ENCODE results near the gene CERK.

The CERK gene

DNA sequence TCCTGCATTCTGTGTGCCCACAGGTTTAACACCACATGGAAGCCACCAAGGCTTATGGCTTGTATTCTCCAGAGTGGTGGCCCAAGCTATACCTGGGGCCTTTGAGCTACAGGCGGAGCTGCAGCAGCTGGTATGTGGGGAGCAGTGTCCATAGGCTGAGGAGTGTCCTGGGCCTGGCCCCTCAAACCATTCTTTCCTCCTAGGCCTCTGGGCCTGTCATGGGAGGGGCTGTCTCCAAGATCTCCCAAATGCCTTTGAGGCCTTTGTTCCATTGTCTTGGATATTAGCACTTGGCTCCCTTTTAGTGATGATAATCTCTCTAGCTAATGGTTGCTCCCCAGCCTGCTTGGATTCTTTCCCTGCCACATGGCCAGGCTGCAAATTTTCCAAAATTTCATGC lies 18.0 kb upstream of the CERK start:
- TF ChIP-seq, protein P1, sequence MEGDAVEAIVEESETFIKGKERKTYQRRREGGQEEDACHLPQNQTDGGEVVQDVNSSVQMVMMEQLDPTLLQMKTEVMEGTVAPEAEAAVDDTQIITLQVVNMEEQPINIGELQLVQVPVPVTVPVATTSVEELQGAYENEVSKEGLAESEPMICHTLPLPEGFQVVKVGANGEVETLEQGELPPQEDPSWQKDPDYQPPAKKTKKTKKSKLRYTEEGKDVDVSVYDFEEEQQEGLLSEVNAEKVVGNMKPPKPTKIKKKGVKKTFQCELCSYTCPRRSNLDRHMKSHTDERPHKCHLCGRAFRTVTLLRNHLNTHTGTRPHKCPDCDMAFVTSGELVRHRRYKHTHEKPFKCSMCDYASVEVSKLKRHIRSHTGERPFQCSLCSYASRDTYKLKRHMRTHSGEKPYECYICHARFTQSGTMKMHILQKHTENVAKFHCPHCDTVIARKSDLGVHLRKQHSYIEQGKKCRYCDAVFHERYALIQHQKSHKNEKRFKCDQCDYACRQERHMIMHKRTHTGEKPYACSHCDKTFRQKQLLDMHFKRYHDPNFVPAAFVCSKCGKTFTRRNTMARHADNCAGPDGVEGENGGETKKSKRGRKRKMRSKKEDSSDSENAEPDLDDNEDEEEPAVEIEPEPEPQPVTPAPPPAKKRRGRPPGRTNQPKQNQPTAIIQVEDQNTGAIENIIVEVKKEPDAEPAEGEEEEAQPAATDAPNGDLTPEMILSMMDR (IDR thresholded peaks at IDR 0.05) = no peak

DNA sequence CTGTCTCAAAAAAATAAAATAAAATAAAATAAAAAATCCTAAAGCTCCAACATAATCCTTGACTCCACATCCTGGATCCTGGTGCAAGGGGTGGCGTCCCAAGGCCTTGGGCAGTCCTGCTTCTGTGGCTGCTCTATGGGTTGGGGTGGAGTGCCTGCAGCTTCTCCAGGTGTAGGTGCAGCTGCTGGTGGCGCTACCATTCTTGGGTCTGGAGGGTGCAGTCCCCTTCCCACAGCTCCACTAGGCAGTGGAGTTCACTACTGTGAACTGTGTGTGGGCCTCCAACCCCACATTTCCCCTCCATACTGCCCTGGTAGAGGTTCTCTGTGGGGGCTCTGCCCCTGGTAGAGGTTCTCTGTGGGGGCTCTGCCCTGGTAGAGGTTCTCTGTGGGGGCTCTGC lies 17.5 kb upstream of the CERK start:
- TF ChIP-seq, protein P1 (IDR thresholded peaks at IDR 0.05) = no peak

DNA sequence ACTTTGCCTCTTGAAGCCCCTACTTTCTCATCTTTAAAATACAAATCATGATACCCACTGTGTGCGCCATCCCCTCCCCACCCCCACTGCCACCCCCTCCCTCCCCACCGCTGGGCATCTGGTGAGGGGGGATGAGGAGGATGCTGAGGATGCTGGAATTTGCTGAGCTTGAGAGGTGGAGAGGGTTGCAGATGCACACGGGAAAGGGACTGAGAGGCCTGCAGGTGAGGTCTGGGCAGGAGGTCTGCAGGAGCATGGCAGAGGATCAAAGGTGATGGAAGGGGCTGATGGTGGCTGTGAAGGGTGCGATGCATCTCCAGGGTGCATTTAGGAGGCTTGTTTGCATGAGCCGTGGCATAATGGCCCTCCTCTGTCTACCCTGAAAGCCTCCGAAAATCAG lies 16.8 kb upstream of the CERK start:
- TF ChIP-seq, protein P1 (IDR thresholded peaks at IDR 0.05) = no peak

DNA sequence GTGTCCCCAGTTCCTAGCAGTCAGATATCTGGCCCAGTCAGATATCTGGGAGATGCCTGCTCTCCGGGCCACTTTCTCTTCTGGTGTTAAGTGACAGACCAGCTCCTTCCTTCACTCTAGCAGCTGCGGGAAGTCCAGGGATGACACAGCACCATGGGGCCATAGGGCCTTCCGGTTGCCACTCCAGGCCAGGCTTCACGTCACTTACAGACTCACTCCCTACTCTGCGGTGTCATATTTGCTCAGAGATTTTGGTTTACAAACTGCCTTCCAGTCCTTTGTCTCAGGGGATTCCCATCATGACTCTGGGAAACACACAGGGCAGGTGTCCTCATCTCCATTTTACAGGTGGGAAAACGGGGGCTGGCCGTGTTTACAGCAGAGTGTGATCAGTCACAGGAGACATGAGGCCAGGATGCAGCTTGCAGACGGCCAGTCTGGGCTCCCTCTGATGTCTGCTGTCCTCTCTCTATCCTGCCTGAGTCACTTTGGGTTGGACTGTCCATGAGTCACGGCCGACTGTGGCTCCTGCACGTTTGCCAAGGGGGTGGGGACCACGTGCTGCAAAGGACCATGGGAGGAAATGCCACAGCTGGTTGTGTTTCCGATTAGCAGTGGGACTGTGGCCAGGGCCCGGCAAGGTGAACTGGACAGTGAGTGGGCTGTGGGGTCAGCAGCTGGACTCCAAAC lies 16.2 kb upstream of the CERK start:
- TF ChIP-seq, protein P1 (IDR thresholded peaks at IDR 0.05) = no peak

DNA sequence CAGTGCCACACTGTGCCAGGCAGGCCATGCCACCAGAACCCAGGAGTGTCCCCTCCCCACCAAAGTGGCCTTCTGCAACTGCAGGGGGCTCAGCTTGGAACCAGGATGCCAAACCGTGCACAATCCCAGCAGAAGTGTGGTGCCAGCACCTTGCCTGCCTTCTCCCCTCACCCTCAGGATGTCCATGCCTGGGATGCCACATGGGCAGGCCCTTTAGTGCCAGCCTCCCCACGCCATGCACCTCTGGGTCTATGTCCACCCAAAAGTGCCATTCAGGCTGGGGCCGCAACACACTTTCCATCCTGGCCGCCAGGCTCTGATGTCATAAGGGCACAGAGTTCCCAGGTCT lies 15.7 kb upstream of the CERK start:
- TF ChIP-seq, protein P1 (IDR thresholded peaks at IDR 0.05) = no peak

DNA sequence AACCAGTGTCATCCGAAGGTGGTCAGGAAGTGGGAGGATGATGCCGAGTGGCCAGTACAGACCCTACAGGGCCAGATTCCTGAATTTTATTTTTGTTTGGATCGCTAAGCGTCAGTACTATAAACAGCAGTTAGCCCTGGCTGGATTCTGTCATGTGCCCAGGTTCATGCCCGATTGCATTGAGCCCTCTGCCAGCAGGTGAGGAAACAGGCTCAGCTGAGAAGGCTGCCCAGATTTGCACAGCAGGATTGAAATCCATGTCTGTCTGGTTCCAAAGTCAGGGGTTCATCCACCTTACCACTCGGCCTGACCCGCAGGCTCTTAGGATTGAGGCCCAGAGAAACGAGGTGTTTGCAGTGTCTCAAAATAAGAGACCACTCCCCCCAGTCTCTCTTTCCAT lies 15.3 kb upstream of the CERK start:
- TF ChIP-seq, protein P1 (IDR thresholded peaks at IDR 0.05) = no peak

DNA sequence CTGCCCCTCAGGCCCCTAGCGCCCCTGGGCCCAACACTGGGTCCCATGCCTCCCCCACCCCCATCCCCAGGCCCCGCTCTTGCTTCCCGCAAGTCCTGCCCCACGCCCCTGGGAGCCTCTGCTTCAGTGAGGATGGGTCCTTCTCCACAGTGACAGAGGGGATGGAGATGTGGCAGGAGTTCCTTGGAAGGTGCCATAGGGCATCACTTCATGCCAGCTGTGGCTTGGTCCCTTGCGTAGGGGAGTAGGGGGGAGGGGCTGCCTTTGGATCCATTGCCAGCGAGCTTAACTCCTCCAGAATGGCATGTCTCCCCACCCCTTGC lies 14.9 kb upstream of the CERK start:
- TF ChIP-seq, protein P1 (IDR thresholded peaks at IDR 0.05) = no peak
